ENCODE results near the gene ATF7IP.

The ATF7IP gene

DNA sequence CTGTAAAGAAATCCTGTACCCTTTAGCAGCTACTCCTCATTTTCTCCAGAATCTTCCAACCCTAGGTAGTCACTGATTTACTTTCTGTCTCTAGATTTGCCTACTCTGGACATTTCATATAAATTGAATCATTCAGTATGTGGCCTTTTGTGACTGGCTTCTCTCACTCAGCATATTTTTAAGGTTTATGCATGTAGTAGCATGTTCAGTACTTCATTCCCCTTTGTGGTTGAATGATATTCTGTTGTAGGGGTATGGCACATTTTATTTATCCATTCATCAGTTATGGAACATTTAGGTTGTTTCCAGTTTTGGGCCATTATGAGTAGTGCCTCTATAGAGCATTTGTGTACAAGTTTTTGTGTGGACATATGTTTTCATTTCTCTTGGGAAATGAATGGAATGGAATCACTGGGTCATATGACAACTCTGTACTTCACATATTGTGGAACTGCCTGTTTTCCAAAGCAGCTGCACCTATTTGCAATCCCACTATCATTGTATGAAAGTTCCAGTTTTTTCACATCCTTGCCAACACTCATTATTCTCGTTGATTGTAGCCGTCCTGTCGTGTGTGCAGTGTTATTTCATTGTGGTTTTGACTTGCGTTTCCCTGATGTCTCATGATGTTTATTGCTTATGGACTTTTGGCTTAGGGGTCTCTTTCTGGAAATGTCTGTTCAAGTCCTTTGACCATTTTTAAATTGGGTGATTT lies 57.2 kb downstream of the ATF7IP start:
- no peak for DNase-seq

DNA sequence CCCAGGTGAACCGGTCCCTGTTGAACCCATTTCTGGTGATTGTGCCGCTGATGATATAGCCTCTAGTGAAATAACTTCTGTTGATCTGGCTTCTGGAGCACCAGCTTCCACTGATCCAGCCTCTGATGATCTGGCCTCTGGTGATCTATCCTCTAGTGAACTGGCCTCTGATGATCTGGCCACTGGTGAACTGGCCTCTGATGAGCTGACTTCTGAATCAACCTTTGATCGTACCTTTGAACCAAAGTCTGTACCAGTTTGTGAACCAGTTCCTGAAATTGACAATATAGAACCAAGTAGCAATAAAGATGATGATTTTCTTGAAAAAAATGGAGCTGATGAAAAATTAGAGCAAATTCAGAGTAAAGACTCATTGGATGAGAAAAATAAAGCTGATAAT lies 59.1 kb downstream of the ATF7IP start:
- DNase-seq = no peak

DNA sequence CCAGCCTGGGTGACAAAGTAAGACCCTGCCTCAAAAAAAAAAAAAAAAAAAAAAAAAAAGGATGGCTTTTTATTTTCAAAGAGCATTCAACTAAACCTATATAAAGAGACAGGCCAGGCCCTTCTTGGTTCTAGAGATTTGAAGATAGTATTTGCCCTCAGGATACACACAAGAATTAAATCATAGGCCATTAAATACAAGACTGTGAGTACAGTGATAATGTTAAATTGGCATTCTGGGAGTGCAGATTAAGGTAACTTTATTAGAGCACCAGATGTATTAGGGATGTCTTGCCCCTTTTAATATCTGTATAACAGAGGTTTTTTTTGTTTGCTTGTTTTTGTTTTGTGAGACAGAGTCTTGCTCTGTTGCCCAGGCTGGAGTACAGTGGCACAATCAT lies 61.3 kb downstream of the ATF7IP start:
- DNase-seq = no peak

DNA sequence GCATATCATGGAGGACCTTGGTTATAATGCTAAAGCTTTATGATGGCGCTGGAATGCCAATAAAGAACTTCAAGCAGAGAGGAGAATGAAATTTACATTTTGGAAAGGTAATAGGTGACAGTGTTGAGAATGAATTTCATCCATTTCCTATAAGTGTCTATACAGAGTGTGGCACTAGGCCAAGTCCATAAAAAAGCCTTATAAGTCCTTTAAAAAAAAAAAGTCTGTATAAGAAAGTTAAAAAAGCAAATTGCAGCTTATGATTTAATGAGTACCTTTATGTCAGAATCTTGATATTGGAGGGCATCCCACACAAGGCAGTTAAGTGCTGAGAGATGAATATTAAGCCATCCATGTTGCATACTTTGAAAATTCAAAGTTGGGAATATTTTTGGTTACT lies 62.4 kb downstream of the ATF7IP start:
- DNase-seq = no peak

DNA sequence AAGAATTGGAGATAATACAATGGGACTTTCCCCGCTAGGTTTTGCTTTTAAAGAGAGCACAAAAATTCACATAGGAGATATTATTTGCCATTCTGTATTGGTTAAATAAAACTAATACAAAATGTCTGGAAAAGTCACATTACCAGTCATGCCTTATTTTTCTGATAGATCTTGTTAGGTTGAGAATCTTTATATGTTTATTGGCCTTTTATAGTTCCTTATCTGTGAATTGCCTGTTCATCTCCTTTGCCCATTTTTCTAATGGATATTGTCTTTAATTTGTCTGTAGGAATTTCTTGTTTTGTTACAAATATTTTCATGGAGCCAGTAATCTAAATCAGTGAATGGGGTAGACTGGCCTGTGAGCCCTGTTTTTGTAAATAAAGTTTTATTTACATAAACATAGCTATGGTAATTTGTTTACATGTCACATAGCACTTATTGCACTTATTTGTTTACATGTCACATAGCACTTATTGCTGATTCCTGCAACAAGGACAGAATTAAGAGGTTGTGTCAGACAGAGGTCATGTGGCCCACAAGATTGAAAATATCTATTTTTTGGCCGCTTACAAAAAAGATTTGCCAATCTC lies 65.0 kb downstream of the ATF7IP start:
- DNase-seq = no peak

DNA sequence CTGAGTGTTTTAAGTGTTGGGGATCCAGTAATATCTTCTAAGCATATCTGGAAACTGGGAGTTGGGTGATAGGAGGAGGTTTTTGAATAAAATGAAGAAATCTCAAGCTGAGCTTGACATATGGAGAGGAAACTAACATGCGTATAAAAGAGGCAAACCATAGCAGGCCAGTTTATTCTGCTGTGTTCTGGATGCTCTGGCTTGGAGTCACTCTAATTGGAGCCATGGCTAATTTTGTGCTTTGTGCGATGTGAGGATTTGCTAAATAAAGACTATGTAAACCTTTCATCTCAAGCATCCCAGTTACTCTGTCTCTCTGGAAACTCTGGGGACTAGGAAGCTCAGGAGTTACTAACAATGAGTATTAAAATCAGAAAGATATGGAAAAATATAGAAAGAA lies 66.5 kb downstream of the ATF7IP start:
- no peak for DNase-seq

DNA sequence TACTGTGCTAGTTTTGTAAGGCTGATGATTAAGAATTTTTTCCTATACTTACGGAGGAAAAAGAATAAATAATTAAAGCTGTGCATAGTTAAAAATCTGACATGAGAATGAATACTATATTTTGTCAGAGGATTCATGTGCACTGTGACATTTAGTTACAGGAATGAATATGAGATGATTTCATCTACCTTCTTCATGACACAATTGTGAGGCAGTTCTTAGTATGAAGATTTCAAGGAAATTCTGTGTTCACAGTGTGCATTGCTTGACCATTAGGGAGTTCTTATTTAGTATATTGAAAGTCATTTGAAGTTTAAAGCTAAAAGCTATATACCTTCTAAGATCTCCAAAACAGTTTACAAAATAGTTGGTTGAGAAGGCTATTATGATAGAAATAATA lies 70.1 kb downstream of the ATF7IP start:
- no peak for DNase-seq

DNA sequence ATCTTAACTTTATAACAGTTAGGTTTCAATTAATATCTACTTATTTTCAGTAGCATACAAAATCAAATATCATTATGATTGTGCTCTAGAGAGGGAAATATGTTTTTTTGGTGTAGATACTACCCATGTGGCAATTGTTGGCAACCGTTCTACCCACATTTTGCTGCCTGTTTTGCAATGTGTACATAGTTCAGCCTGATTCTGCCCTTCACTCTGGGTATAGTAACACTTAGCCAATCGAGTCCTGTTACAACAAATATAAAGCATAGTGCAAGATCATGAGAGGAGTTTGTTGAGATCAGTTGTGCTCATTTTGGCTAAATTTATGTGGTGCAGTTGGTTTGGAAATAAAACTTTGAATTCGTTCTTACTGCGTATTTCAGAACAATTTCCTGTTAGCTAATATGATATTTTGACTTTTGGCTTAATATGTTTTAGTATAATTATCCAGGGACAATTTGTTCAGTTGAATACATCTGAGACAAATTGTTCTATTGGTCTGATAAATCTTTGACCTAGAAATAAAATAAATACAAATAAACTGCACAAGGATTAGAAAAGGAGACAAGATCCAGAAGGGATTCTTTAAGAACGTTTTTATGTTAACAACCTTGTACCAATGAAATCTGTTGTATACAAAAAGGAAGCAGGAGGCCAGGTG lies 76.9 kb downstream of the ATF7IP start:
- DNase-seq = no peak

DNA sequence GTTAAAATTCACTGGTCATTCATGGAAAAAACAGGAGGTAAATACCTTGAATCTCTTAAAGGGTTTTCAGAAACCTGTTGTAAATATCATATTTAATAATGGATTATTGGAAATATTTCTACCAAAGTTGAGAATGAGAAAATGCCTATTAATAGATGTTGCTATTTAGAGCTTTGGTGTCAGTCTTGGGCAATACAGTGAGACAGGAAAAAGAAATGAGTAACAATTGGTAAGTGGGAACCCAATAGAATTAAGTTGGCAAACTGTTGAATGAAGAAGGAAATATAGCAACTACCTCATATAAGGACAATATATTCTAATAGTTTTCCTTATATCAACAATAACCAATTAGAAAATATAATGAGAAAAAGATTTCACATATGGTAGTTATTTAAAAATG lies 78.0 kb downstream of the ATF7IP start:
- DNase-seq = no peak

DNA sequence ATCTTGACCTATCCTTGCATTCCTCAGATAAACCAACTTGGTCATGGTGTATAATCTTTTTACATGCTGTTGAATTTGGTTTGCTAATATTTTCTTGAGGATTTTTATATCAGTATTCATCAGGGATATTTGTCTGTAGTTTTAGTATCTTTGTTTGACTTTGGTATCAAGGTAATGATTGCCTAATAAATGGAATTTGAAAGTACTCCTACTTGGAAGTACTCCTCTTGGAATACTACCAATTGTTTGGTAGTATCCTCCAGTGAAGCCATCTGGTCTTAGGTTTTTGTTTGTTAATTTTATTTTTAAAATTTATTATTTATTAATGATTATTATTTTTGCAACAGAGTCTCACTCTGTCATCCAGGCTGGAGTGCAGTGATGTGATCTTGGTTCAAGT lies 85.0 kb downstream of the ATF7IP start:
- DNase-seq = no peak

DNA sequence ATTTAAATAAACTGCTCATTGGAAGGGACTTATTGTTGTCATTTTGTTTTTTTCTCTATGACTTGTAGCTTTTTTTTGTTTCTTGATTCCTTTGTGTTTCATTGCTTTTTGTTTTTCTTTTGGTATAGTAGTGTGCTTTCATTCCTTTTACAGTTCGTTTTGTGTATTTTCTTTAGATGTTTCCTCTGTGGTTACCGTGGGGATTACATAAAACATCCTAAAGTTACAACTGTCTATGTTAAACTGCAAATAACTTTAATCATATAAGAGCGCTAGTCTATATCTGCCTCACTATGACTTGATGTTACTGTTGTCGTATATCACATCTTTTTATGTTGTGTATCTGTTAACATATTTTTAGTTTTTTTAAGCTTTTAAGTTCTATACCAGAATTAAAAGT lies 86.9 kb downstream of the ATF7IP start:
- no peak for DNase-seq

DNA sequence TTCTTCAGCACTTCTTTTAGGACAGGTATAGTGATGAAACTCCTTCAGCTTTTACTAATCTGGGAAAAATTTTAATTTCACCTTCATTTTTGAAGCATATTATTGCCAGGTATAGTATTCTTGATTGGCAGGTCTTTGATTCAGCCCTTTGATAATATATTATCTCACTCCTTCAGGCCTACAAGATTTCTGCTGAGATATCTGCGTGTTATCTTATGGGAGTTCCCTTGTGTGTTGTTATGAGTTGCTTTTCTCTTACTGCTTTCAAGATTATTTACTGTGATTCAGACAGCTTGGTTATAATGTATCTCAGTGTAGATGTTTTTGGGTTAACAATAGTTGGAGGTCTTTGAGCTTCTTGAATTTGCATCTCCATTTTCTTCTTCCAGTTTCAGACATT lies 87.4 kb downstream of the ATF7IP start:
- no peak for DNase-seq

DNA sequence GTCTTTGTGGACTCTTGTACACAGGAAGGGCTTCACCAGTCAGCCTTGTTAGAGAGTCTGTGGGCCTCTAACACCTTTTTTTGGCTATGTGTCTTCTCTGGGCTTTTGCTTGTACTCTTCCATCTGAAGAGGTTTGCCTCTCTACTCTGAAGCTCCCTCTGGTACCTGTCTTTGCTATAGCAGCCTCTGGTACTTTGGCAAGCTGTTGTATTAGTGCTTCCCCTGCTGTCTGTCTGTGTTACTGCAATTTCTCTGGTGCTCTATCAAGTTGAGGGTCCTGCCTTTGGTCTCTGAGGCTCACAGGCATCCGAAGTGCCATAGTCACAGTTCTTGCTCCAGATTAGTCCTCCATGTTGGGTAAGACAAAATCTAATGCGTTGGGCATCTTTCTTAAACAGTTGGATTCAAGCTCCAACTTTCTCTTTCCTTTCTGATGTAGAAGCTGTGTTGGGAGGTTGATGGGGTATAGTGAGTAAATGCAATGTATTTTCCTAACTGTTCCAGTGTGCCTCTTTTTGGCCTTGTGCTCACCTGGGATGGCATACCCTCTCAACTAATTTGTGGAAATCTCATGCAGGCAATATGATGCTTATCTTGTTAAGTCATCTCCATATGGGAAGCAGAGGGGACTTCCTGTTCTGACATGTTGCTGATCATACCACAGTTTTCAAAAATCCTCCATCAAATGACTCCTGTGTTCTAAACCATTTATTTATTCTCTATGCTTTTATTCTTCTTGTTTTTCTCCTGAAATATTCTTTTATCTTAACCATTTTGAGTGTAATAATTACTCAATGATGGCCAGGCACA lies 88.8 kb downstream of the ATF7IP start:
- DNase-seq = peak; percentile 5 to 35 (median 6)

DNA sequence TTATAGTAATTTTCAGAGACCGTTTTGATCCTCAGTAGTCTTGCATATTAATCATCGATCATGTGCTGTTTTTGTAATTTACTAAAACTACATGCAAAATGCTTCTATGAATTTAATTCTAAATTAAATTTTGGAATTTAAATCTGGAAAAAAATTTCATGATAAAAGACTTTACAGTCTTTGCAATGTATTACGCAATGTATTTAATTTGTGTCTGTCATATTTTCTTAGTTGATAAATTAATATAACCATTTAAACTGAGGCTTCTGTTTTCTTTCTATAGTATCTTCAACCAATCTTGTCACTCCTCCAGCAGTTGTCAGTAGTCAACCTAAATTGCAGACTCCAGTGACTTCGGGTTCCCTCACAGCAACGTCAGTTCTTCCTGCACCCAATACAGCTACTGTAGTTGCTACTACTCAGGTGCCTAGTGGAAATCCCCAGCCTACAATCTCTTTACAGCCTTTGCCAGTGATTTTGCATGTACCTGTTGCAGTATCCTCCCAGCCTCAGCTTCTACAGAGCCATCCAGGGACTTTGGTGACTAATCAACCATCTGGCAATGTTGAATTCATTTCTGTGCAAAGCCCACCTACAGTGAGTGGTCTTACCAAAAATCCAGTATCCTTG lies 94.8 kb downstream of the ATF7IP start:
- DNase-seq = no peak

DNA sequence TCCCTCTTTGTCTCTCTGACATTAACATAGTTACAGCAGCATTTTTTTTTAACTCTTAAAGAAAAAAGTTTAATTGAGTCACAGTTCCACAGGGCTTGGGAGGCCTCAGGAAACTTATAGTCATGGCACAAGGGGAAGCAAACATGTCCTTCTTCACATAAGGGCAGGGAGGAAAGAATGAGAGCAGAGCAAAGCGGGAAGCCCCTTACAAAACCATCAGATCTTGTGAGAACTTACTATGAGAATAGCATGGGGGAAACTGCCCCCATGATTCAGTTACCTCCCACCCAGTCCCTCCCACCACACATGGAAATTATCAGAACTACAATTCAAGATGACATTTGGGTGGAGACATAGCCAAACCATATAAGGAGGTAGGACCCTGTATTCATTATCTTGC lies 106.0 kb downstream of the ATF7IP start:
- DNase-seq = no peak

DNA sequence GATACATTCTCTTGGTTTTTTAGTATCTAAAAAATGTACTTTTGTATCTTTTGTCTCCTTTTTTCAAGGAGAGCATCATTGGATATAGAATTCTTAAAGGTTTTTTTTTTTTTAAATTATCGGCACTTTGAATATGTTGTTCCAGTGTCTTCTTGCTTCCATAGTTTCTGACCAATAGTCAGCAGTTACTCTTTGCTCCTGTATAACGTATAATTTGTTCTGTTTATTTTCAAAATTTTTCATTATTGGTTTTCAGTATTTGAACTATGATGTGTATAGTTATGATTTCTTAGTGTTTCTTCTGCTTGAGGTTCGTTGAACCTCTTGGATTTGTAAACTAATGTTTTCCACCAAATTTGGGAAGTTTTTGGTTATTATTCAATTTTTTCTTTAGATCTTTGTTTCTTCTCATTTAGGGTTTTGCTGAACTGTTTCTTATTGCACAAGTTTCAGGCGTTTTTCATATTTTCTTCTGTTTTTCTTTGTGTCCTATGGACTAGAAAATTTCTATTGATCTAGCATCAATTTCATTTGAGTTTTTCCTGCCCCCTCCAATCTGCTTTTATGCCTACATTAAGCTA lies 108.3 kb downstream of the ATF7IP start:
- DNase-seq = peak in 1 of 3 experiments; percentile 42

DNA sequence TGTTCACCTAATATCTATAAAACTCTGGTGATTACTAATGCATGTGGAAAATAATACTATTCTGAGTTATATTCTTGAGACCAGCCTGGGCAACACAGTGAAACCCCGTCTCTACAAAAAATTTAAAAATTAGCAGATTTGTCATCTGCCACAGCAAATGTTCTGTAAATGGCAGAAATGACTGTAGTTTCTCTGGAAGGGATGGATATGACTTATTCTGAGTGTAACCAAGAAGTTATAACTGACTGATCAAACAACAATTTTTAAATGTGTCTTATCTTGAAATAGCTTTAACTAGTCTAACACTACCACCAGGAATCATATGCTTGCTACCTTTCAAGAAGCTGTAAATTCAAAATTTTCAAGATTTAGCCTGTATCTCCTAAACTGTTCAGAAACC lies 113.5 kb downstream of the ATF7IP start:
- no peak for DNase-seq

DNA sequence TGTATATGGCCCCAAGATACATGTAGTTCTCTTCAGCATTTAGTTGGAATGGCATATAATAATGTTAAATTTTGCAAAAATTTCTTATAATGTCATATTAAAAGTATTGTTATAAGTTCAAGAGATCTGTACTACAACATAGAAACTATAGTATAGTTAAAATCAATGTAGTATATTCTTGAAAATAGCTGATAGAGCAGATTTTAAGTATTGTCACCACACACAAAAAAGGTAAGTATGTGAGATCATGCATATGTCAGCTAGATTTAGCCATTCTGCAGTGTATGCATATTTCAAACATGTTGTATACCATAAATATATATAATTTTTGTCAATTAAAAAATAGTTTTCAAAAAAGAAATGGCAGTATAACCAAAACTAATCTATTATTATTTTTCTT lies 115.7 kb downstream of the ATF7IP start:
- no peak for DNase-seq

DNA sequence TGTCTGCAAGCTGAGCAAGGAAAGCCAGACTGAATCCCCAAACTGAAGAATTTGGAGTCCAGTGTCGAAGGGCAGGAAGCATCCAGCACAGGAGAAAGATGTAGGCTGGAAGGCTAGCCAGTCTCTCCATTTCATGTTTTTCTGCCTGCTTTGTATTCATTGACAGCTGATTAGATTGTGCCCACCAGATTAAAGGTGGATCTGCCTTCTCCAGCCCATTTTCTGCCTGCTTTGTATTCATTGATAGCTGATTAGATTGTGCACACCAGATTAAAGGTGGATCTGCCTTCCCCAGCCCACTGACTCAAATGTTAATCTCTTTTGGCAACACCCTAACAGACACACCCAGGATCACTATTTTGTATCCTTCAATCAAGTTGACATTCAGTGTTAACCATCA lies 116.9 kb downstream of the ATF7IP start:
- DNase-seq = no peak

DNA sequence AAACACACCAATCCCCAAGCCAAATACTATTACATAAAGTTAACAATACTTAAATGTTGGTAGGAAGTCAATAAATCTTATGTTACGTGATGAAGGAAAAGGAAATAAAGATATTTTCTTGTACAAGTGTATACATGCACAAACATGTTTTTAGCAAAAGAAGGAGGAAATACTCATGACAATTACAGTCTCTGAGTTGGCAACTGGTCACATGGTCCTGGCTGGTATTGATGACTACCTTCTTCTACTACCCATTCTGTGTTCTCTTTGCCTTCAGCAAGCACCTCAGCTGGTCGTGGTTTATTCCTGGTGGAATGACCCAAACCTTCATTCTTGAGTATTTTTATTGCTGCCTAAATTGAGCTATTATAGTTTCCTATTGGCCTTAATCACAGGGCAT lies 117.4 kb downstream of the ATF7IP start:
- no peak for DNase-seq

DNA sequence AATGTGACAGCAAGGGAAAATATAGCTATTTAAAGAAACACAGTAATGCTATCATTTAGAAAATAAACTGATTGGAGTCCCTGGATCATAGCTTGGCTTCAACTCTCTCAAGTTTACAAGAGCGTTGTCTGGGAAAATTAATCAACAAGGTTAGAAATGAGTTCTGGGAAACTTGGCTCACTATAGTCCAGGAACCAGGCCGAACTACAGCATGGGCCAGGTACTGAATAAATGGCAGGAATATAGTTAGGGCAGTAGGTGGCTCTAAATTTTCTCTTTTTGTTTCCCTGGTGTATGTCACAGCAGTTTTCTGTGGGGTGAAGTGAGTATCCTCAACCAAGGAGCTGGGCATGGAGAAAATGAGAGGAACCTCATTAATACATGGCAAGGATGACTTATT lies 129.8 kb downstream of the ATF7IP start:
- no peak for DNase-seq

DNA sequence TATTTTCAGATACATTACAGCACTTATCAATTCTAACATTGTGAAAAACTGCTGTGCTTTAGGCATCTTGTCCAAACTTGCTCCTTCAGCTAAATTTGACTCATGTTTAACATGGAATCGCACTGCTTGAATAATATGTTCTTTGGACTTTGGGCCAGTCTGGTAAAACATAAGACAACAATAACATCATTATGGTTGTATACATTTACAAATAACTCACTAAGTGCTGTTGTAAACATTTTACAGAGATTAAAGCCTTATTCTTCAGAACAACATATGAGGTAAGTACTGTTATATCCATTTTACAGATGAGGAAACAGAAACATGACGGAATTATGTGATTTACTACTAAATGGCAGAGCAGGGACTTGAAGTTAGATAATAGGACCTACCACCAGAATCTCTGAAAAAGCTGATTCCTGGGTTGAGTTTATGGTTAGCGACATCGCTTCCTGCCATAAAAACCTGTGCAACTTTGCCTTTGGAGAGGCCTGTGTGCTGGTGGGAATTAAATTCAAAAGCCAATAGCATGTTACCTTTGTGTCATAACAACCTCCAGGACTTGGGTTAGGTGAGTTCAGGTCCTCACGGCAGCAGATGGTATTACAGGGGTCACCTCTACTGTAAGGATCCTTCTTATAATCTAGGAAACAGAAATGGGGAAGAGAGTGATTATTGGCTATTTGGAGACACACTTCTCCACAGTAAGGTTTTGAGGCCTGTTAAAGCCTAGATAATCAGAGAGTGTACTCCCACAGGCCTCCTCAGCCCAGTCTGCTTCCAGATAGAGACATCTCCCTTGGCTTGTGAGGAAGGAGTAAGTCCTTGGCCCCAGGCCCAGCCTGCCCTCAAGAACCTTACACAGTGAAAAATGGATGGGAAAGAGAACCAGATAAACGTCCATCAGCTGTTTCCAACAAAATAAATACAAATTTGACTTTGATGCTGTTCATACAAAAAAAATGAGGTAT lies 140.4 kb downstream of the ATF7IP start:
- DNase-seq = no peak
